ENCODE measurements around the gene ARPP19. TPM values are rescaled to one million over a fixed set of nuclear protein-coding genes. Genes with fewer than 3 reads are reported as not detected.
A peak's percentile ranks its signal among the peaks of the same experiment; 100 is the strongest.

Gene ARPP19
- total and polyA plus RNA-seq, 10 of the 15 experiments (the other 5 are each of a cell fraction or from before 2014, with no cell fraction given): 77.2 to 167 (median 121) TPM

- TF ChIP-seq ATF2 (IDR thresholded peaks at IDR 0.05; ENCODE audit: low read length) (0 out of 2 replicates have a peak, but pooled peaks have one; percentile 55), MEF2B (IDR thresholded peaks at IDR 0.05; ENCODE audit: partially characterized antibody, poor library complexity, severe bottlenecking) (peak; percentile 50), POLR2AphosphoS5 (IDR thresholded peaks at IDR 0.05; ENCODE audit: low read length) (0 out of 2 replicates have a peak, but pooled peaks have one; percentile 48), GABPA (IDR thresholded peaks at IDR 0.05; ENCODE audit: low read depth) (no peak), SREBF1 (IDR thresholded peaks at IDR 0.05; ENCODE audit: low read length) (no peak), ZZZ3 (IDR thresholded peaks at IDR 0.05; ENCODE audit: control insufficient read depth, insufficient read length, low read depth) (no peak), ATF7 (IDR thresholded peaks at IDR 0.05; ENCODE audit: low read depth) (no peak), CEBPZ (IDR thresholded peaks at IDR 0.05; ENCODE audit: low read depth, low read length) (no peak), IRF4 (IDR thresholded peaks at IDR 0.05; ENCODE audit: low read depth, low read length) (no peak), JUNB (IDR thresholded peaks at IDR 0.05) (no peak; the same call in 1 of the 2 replicates), HSF1 (IDR thresholded peaks at IDR 0.05; ENCODE audit: low read depth, low read length) (no peak), ZNF24 (IDR thresholded peaks at IDR 0.05) (no peak), IKZF2 (IDR thresholded peaks at IDR 0.05) (0 out of 4 replicates have a peak, but pooled peaks of 1 of the 2 experiments have one; percentile 18)
- TF ChIP-seq, protein P1, sequence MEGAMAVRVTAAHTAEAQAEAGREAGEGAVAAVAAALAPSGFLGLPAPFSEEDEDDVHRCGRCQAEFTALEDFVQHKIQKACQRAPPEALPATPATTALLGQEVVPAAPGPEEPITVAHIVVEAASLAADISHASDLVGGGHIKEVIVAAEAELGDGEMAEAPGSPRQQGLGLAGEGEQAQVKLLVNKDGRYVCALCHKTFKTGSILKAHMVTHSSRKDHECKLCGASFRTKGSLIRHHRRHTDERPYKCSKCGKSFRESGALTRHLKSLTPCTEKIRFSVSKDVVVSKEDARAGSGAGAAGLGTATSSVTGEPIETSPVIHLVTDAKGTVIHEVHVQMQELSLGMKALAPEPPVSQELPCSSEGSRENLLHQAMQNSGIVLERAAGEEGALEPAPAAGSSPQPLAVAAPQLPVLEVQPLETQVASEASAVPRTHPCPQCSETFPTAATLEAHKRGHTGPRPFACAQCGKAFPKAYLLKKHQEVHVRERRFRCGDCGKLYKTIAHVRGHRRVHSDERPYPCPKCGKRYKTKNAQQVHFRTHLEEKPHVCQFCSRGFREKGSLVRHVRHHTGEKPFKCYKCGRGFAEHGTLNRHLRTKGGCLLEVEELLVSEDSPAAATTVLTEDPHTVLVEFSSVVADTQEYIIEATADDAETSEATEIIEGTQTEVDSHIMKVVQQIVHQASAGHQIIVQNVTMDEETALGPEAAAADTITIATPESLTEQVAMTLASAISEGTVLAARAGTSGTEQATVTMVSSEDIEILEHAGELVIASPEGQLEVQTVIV (IDR thresholded peaks at IDR 0.05; ENCODE audit: borderline replicate concordance, partially characterized antibody): no peak
- TF ChIP-seq, protein P2, sequence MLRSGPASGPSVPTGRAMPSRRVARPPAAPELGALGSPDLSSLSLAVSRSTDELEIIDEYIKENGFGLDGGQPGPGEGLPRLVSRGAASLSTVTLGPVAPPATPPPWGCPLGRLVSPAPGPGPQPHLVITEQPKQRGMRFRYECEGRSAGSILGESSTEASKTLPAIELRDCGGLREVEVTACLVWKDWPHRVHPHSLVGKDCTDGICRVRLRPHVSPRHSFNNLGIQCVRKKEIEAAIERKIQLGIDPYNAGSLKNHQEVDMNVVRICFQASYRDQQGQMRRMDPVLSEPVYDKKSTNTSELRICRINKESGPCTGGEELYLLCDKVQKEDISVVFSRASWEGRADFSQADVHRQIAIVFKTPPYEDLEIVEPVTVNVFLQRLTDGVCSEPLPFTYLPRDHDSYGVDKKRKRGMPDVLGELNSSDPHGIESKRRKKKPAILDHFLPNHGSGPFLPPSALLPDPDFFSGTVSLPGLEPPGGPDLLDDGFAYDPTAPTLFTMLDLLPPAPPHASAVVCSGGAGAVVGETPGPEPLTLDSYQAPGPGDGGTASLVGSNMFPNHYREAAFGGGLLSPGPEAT (IDR thresholded peaks at IDR 0.05; ENCODE audit: low read depth): no peak
Measured at GRCh38 chr15:52559022-52559421, 9.8 kb downstream of the ARPP19 start (continued).

All from GM12878 (cell line).